Suprapubic skin (tissue), 4 donors: ENCODE results near the gene CLCNKA. TPM values are rescaled to one million over a fixed set of nuclear protein-coding genes. Genes with fewer than 3 reads are reported as not detected.
A peak's percentile ranks its signal among the peaks of the same experiment; 100 is the strongest.

Experiments
- DNase-seq, 2 donors: peaks; one replicate each; pipeline ENCODE4 v3.0.0-alpha.2; 2019; ENCODE audit warnings: low spot score in 2 of 2
- H3K27ac ChIP-seq: fragments of 200-600 bp; sonication (generic); one replicate; pipeline ENCODE4 v1.5.1; 2019
- H3K27me3 ChIP-seq: fragments of 200-600 bp; sonication (generic); one replicate; pipeline ENCODE4 v1.5.1; 2019
- H3K36me3 ChIP-seq: fragments of 200-600 bp; sonication (generic); one replicate; pipeline ENCODE4 v1.5.1; 2019
- H3K4me1 ChIP-seq: fragments of 200-600 bp; sonication (generic); one replicate; pipeline ENCODE4 v1.5.1; 2019
- H3K4me3 ChIP-seq: fragments of 200-600 bp; sonication (generic); one replicate; pipeline ENCODE4 v1.5.1; 2019; ENCODE audit warnings: mild to moderate bottlenecking
- H3K9me3 ChIP-seq: fragments of 200-600 bp; sonication (generic); one replicate; pipeline ENCODE4 v1.5.1; 2019
- EP300 ChIP-seq: sonication (generic); formaldehyde crosslinking; IDR thresholded peaks from one replicate; pipeline ENCODE4 v1.6.1; 2017; ENCODE audit warnings: antibody characterized with exemption
- POLR2A ChIP-seq, 2 donors: fragments of 450-650 bp; IDR thresholded peaks; one replicate each; pipeline ENCODE4 v1.6.1; 2017; ENCODE audit warnings: antibody characterized with exemption in 2 of 2, mild to moderate bottlenecking in 2 of 2, moderate library complexity in 2 of 2
- POLR2AphosphoS5 ChIP-seq, 3 donors: sonication (generic); formaldehyde crosslinking; IDR thresholded peaks; one replicate each; pipeline ENCODE4 v1.6.1; 2017; ENCODE audit warnings: antibody characterized with exemption in 3 of 3
- WGBS: methylation state at CpG from one replicate; pipeline ENCODE4 v1.1.5; 2018; 5-methylcytosine and 5-hydroxymethylcytosine counted together
- total RNA-seq, 4 donors: library from RNA; depleted of rRNA; stranded (reverse); fragments of >200 nt; gene quantifications; one replicate each; pipeline ENCODE4 v1.1.0, GENCODE V29; 2016
- TF ChIP-seq, protein P1 (sequence below), 2 donors: fragments of 200-600 bp in 1 of 2; fragments of 450-650 bp in 1 of 2; sonication (generic) in 1 of 2; IDR thresholded peaks; one replicate each; pipeline ENCODE4 v1.5.1; 2016 to 2019; ENCODE audit warnings: antibody characterized with exemption in 2 of 2, mild to moderate bottlenecking in 1 of 2, moderate library complexity in 1 of 2

Gene CLCNKA
- total RNA-seq, 4 donors from 2014 or later: 0.23 to 1.9 (median 0.51) TPM; not detected in 1

DNA sequence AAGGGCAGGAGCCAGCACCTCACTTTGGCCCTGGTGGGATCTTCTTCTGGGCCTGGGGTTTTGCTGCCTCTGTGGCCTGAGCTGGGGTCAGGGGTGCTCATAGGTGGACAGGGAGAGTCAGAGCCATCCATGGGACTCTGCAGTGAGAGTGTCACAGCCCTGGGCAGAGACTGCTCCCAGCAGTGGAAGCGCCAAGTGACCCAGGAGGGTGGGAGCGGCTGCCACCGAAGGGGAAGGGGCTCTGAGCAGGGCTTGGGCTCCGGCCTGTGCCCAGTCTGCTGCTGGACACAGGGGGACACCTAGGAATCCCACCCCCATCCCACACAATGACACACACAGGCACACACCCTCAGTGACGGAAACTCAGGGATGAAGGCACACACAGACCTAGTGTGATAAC is 22.1 kb downstream of the CLCNKA start:
- no CpG with 5 or more reads among the region's 5 CpGs for WGBS
- Histone ChIP-seq H3K36me3 (no peaks in the 10 kb centered on the region), H3K4me1 (peaks cover 10% of the 10 kb centered on the region), H3K27ac (no peak overlapping the region), H3K9me3 (no peaks in the 10 kb centered on the region), H3K4me3 (no peak overlapping the region), H3K27me3 (no peaks in the 10 kb centered on the region)
- no peak for DNase-seq
- no peak for TF ChIP-seq EP300
- no peak for TF ChIP-seq POLR2A (IDR thresholded peaks at IDR 0.05)
- TF ChIP-seq, protein P1, sequence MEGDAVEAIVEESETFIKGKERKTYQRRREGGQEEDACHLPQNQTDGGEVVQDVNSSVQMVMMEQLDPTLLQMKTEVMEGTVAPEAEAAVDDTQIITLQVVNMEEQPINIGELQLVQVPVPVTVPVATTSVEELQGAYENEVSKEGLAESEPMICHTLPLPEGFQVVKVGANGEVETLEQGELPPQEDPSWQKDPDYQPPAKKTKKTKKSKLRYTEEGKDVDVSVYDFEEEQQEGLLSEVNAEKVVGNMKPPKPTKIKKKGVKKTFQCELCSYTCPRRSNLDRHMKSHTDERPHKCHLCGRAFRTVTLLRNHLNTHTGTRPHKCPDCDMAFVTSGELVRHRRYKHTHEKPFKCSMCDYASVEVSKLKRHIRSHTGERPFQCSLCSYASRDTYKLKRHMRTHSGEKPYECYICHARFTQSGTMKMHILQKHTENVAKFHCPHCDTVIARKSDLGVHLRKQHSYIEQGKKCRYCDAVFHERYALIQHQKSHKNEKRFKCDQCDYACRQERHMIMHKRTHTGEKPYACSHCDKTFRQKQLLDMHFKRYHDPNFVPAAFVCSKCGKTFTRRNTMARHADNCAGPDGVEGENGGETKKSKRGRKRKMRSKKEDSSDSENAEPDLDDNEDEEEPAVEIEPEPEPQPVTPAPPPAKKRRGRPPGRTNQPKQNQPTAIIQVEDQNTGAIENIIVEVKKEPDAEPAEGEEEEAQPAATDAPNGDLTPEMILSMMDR (IDR thresholded peaks at IDR 0.05): no peak
- no peak for TF ChIP-seq POLR2AphosphoS5 (IDR thresholded peaks at IDR 0.05)

DNA sequence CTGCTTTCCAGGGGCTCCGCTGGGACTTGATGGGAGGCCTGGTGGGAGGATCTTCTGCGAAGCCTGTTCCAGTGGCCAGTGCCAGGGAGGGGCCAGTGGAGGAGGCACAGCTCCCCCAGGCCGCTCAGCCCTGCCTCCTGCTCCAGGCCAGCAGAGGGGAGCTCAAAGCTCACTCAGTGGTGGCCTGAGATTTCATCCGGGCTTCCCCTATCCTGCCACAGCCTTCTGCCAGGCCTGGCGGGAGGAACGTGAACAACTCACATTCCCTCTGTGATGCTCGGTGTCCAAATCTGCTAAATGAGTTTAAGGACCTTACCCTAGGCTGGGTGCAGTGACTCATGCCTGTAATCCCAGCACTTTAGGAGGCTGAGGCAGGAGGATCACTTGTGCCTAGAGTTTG is 25.0 kb downstream of the CLCNKA start:
- H3K4me3 ChIP-seq: no peak overlapping the region
- no peak overlapping the region for H3K27ac ChIP-seq
- H3K9me3 ChIP-seq: no peaks in the 10 kb centered on the region
- DNase-seq: no peak
- 58% methylated on average over 4 of the region's 7 CpGs for WGBS
- no peaks in the 10 kb centered on the region for H3K36me3 ChIP-seq
- H3K4me1 ChIP-seq: peaks cover 12% of the 10 kb centered on the region
- no peak for TF ChIP-seq POLR2A (IDR thresholded peaks at IDR 0.05)
- TF ChIP-seq POLR2AphosphoS5 (IDR thresholded peaks at IDR 0.05): no peak
- TF ChIP-seq, protein P1 (IDR thresholded peaks at IDR 0.05): no peak
- no peak for TF ChIP-seq EP300
- H3K27me3 ChIP-seq: no peaks in the 10 kb centered on the region

DNA sequence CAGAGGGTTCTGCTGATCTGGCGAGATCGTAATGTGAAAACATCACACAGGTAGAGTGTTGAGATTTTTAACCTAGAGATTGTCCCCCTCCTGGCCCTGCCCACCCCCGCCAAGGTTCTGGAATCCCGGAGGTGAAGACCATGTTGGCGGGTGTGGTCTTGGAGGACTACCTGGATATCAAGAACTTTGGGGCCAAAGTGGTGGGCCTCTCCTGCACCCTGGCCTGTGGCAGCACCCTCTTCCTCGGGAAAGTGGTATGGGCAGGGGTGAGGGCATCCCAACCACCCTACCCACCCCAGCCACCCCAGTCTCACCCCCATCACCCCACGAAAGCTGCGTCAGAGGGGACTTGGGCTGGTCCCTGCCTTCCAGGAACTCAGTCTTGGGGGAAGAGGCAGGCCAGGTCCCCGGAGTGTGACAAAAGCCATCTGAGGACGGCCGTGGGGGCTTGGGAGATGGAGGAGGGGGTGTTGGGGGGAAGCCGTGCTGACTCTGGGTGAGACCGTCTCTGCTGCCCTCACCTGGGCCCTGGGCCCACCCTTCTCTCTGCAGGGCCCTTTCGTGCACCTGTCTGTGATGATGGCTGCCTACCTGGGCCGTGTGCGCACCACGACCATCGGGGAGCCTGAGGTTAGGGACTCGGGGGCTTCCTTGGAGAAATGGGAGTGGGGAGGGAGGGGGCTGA is 26.1 kb downstream of the CLCNKA start:
- H3K4me3 ChIP-seq: peak overlapping the region; percentile 42
- no peaks in the 10 kb centered on the region for H3K36me3 ChIP-seq
- 80% methylated on average over 18 of the region's 19 CpGs for WGBS
- H3K27ac ChIP-seq: no peak overlapping the region
- H3K9me3 ChIP-seq: no peaks in the 10 kb centered on the region
- no peak for DNase-seq
- peaks cover 12% of the 10 kb centered on the region for H3K4me1 ChIP-seq
- H3K27me3 ChIP-seq: no peaks in the 10 kb centered on the region
- TF ChIP-seq POLR2A (IDR thresholded peaks at IDR 0.05) (no peak), EP300 (no peak), POLR2AphosphoS5 (IDR thresholded peaks at IDR 0.05) (no peak)
- TF ChIP-seq, protein P1 (IDR thresholded peaks at IDR 0.05): no peak

DNA sequence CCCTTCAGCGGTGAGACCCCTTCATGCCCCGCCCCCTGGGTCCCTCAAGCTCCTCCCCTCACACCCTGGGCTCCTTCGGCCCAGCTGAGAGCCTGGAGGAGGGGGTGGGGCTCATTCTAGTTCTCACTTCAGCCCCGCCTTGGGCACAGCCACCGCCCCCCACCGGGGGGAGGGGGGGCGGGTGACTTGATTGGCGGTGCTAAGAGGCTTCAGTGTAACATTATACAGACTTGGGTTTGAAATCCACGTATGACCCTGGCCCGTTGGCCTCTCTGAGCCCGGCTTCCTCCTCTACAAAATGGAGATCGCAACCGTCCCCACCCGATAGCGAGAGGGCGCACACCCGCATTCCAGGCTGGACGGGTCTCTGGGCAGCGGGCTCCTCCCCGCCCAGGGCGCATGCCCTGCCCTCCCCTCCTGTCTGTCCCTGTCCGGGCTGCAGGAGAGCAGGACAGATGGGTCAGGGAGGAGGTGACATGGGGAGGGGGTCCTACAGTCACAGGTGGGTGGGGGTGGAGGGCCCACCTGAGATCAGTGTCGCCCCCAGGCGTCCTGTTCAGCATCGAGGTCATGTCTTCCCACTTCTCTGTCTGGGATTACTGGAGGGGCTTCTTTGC is 26.8 kb downstream of the CLCNKA start:
- H3K27ac ChIP-seq: no peak overlapping the region
- no peaks in the 10 kb centered on the region for H3K27me3 ChIP-seq
- 0% methylated on average over 1 of the region's 25 CpGs for WGBS
- H3K4me3 ChIP-seq: peak overlapping the region; percentile 42
- TF ChIP-seq POLR2AphosphoS5 (IDR thresholded peaks at IDR 0.05) (no peak), EP300 (no peak), POLR2A (IDR thresholded peaks at IDR 0.05) (no peak)
- TF ChIP-seq, protein P1 (IDR thresholded peaks at IDR 0.05): no peak
- DNase-seq: no peak
- peaks cover 12% of the 10 kb centered on the region for H3K4me1 ChIP-seq
- H3K36me3 ChIP-seq: no peaks in the 10 kb centered on the region
- H3K9me3 ChIP-seq: no peaks in the 10 kb centered on the region

DNA sequence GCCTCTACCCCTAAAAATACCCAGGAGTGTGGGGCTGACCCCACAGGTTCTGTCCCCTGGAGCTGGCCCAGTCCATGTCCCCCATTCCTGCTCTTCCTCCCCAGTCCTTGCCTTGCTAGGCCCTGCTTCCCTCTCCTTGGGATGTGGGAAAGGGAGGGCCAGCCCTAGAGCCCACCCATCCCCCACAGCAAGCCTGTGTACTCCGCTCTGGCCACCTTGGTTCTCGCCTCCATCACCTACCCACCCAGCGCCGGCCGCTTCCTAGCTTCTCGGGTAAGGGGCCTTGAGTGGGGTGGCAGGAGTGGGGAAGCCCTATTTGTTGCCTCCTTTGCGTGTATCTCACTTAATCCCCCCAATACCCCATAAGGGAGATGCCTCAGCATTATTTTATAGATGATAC is 28.5 kb downstream of the CLCNKA start:
- 82% methylated on average over 7 of the region's 7 CpGs for WGBS
- TF ChIP-seq POLR2AphosphoS5 (IDR thresholded peaks at IDR 0.05) (no peak), POLR2A (IDR thresholded peaks at IDR 0.05) (no peak), EP300 (no peak)
- TF ChIP-seq, protein P1 (IDR thresholded peaks at IDR 0.05): no peak
- no peaks in the 10 kb centered on the region for H3K9me3 ChIP-seq
- no peaks in the 10 kb centered on the region for H3K36me3 ChIP-seq
- no peak overlapping the region for H3K4me3 ChIP-seq
- peaks cover 12% of the 10 kb centered on the region for H3K4me1 ChIP-seq
- no peak for DNase-seq
- H3K27me3 ChIP-seq: no peaks in the 10 kb centered on the region
- H3K27ac ChIP-seq: no peak overlapping the region
